ENCODE measurements around the gene IGFL4. TPM values are rescaled to one million over a fixed set of nuclear protein-coding genes. Genes with fewer than 3 reads are reported as not detected.
A peak's percentile ranks its signal among the peaks of the same experiment; 100 is the strongest.

The IGFL4 gene
- total and polyA plus RNA-seq, 9 of the 15 experiments (the other 6 are each of a cell fraction or from before 2014, with no cell fraction given): not detected

- TF ChIP-seq HBP1 (CRISPR knock-in tag; IDR thresholded peaks at IDR 0.05) (no peak), DLX4 (CRISPR knock-in tag; IDR thresholded peaks at IDR 0.05) (no peak), ILK (tag; IDR thresholded peaks at IDR 0.05; ENCODE audit: borderline replicate concordance, low read depth) (no peak), TFAP4 (CRISPR knock-in tag; IDR thresholded peaks at IDR 0.05; ENCODE audit: borderline replicate concordance) (peak; percentile 25; the same call in 1 of the 2 replicates), CTCF (IDR thresholded peaks at IDR 0.05 in 2 of 3, conservative IDR thresholded peaks at IDR 0.05 in 1 of 3; ENCODE audit: insufficient read depth in 2 of 3, low read depth in 1 of 3, low read length in 3 of 3) (peak; percentile 42 to 59 (median 43); a peak in 5 of 6 replicates), SMARCA4 (IDR thresholded peaks at IDR 0.05) (no peak), CTCFL (IDR thresholded peaks at IDR 0.05; ENCODE audit: borderline replicate concordance, insufficient read depth, low read depth, low read length, poor library complexity, severe bottlenecking) (peak; percentile 12), CSDE1 (IDR thresholded peaks at IDR 0.05) (no peak)
Measured at GRCh38 chr19:46049597-46049996, 8.8 kb upstream of the IGFL4 start (continued).
